Spinal cord (tissue), 10 donors: ENCODE measurements around the gene TNK1. TPM values are rescaled to one million over a fixed set of nuclear protein-coding genes. Genes with fewer than 3 reads are reported as not detected.
"Not testable (repeated sequence)": the region's sequence is repeated elsewhere in the genome, so short reads cannot be mapped to it uniquely, and the experiment has no call there.

Experiments used
- DNase-seq, 6 donors: peaks; one replicate each; pipeline versions ENCODE4 v3.0.0 to v3.0.0-alpha.2; 2013 to 2015; ENCODE audit warnings: low spot score in 6 of 6, low read depth in 4 of 6
- H3K27ac ChIP-seq: one replicate; pipeline ENCODE4 v1.5.1; 2013; ENCODE audit warnings: low read depth, low read length, control low read depth
- H3K27me3 ChIP-seq: one replicate; pipeline ENCODE4 v1.6.1; 2013; ENCODE audit warnings: low read length; ENCODE audit not compliant: control insufficient read depth, insufficient read depth
- H3K36me3 ChIP-seq: one replicate; pipeline ENCODE4 v1.6.1; 2013; ENCODE audit warnings: low read length; ENCODE audit not compliant: control insufficient read depth, insufficient read depth
- H3K4me1 ChIP-seq: one replicate; pipeline ENCODE4 v1.6.1; 2013; ENCODE audit warnings: low read length; ENCODE audit not compliant: control insufficient read depth, insufficient read depth
- H3K4me3 ChIP-seq: one replicate; pipeline ENCODE4 v1.5.1; 2013; ENCODE audit warnings: low read depth, low read length, control low read depth
- H3K9me3 ChIP-seq: one replicate; pipeline ENCODE4 v1.6.1; 2013; ENCODE audit warnings: low read length; ENCODE audit not compliant: control insufficient read depth, insufficient read depth
- WGBS: methylation state at CpG from one replicate; pipeline ENCODE4 v1.1.5; 2013; ENCODE audit warnings: missing lambda C conversion rate; ENCODE audit not compliant: insufficient coverage; 5-methylcytosine and 5-hydroxymethylcytosine counted together
- polyA plus RNA-seq, 2 donors: library from polyadenylated mRNA; unstranded; fragments of 120-200 nt; gene quantifications; one replicate each; pipeline ENCODE4 v1.2.1, GENCODE V29; 2013; ENCODE audit not compliant: insufficient read length in 2 of 2
- total RNA-seq, 2 donors: library from RNA; depleted of rRNA in 1 of 2; stranded (reverse); fragments of 120-200 nt in 1 of 2; fragments of >200 nt in 1 of 2; gene quantifications; one replicate each; pipeline versions ENCODE4 v1.2.3 to v1.2.4, GENCODE V29; 2013 to 2014
- donor health status: healthy.

Gene TNK1
- total and polyA plus RNA-seq, 4 donors = 0.79 to 4.6 (median 2.5) TPM

GRCh38 chr17:7368599-7368994, 12.3 kb upstream of the TNK1 start:
- not testable (repeated sequence) for H3K4me1 ChIP-seq, DNase-seq, H3K36me3 ChIP-seq, H3K4me3 ChIP-seq, H3K9me3 ChIP-seq, H3K27ac ChIP-seq, H3K27me3 ChIP-seq
- WGBS = 77% methylated on average over 5 of the region's 5 CpGs

DNA sequence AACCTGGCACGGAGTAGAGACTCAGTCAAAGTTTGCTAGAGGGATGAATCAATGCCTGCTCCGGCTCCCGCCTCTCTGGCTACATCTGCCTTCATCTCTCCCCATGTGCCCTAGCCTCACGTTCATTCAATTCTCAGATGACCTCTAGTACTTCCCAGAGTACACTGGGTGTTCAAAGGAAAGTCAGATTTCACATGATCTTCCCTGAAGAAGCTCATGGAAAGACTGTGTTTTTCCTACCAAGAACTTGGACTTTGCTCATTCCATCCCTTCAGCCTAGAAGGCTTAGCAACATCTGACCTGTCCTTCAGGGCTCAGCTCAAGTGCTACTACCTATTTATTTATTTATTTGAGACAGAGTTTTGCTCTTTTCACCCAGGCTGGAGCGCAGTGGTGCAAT, 11.1 kb upstream of the TNK1 start:
- Histone ChIP-seq H3K9me3 (no peaks in the 10 kb centered on the region), H3K27me3 (peaks cover 3% of the 10 kb centered on the region), H3K27ac (no peak overlapping the region), H3K4me3 (no peak overlapping the region), H3K36me3 (no peaks in the 10 kb centered on the region), H3K4me1 (no peaks in the 10 kb centered on the region)
- WGBS = 82% methylated on average over 5 of the region's 5 CpGs
- DNase-seq = no peak

DNA sequence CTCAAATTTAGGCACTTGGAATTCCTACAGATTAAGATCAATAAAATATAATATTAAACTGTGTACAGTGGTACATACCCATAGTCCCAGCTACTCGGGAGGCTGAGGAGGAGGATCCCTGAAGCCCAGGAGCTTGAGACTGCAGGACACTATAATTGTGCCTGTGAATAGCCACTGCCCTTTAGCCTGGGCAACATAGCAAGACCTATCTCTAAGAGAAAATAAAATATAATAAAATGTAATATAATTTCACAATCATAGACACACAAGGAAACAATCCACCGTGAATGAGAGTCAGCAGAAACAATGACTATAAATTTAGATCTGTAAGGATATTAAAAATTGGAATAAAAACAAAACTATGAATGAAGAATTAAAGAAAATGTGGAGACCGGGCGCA, 10.0 kb upstream of the TNK1 start:
- H3K36me3 ChIP-seq = no peaks in the 10 kb centered on the region
- no peaks in the 10 kb centered on the region for H3K9me3 ChIP-seq
- peaks cover 3% of the 10 kb centered on the region for H3K27me3 ChIP-seq
- no peaks in the 10 kb centered on the region for H3K4me1 ChIP-seq
- no peak overlapping the region for H3K4me3 ChIP-seq
- WGBS = no CpG with 5 or more reads among the region's 4 CpGs
- H3K27ac ChIP-seq = no peak overlapping the region
- no peak for DNase-seq

- Histone ChIP-seq H3K9me3 (no peaks in the 10 kb centered on the region), H3K27ac (no peak overlapping the region), H3K4me1 (no peaks in the 10 kb centered on the region), H3K27me3 (peaks cover 6% of the 10 kb centered on the region), H3K4me3 (no peak overlapping the region), H3K36me3 (no peaks in the 10 kb centered on the region)
- DNase-seq = no peak
- WGBS = 94% methylated on average over 2 of the region's 2 CpGs
Measured at GRCh38 chr17:7374353-7374752, 6.5 kb upstream of the TNK1 start.

DNA sequence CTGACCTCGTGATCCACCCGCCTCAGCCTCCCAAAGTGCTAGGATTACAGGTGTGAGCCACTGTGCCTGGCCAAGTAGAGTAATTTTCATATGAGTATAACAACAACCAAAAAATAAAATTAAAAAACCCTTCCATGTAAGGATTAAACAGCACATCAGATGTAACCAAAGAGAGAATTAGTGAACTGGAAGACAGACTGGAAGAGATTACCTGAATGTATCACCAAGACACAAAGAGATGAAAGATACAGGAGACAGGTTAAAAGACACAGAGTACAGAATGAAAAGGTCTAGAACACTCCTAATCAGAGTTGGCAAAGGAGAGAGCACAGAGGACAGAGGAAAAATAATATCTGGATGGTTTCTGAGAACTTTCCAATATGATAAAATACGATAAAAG, 1.8 kb upstream of the TNK1 start:
- no CpG with 5 or more reads among the region's 3 CpGs for WGBS
- Histone ChIP-seq H3K27me3 (peaks cover 48% of the 10 kb centered on the region), H3K4me1 (peaks cover 29% of the 10 kb centered on the region), H3K27ac (no peak overlapping the region), H3K4me3 (no peak overlapping the region), H3K36me3 (peaks cover 2% of the 10 kb centered on the region), H3K9me3 (no peaks in the 10 kb centered on the region)
- no peak for DNase-seq

- WGBS = 42% methylated on average over 7 of the region's 7 CpGs
- peaks cover 55% of the 10 kb centered on the region for H3K27me3 ChIP-seq
- H3K4me3 ChIP-seq = no peak overlapping the region
- DNase-seq = peak in 2 of 6 donors; percentile 53 to 80
- H3K36me3 ChIP-seq = peaks cover 2% of the 10 kb centered on the region
- H3K4me1 ChIP-seq = peaks cover 36% of the 10 kb centered on the region
- H3K9me3 ChIP-seq = no peaks in the 10 kb centered on the region
- no peak overlapping the region for H3K27ac ChIP-seq
Measured at GRCh38 chr17:7380321-7380720, 568 bp upstream of the TNK1 start.

DNA sequence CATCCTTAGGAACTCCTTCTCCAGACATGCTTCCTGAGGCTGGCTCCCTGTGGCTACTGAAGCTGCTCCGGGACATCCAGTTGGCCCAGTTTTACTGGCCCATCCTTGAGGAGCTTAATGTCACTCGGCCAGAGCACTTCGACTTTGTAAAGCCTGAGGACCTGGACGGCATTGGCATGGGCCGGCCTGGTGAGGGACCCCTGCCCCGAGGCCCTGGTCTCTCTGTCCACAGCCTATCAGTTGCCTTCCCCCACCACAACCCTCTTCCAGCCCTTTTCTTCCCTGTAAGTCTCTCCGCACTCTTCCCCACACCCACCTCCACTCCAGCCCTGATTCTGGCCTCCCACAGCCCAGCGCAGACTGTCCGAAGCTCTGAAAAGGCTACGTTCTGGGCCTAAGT, 2.0 kb downstream of the TNK1 start:
- peaks cover 55% of the 10 kb centered on the region for H3K27me3 ChIP-seq

GRCh38 chr17:7383371-7383741, 2.5 kb downstream of the TNK1 start:
- peak overlapping the region; percentile 43 for H3K4me3 ChIP-seq
- H3K27ac ChIP-seq = no peak overlapping the region
- H3K36me3 ChIP-seq = peaks cover 21% of the 10 kb centered on the region
- peaks cover 36% of the 10 kb centered on the region for H3K4me1 ChIP-seq
- no peaks in the 10 kb centered on the region for H3K9me3 ChIP-seq
- DNase-seq = no peak
- H3K27me3 ChIP-seq = peaks cover 55% of the 10 kb centered on the region
- 78% methylated on average over 11 of the region's 11 CpGs for WGBS

More for the DNA sequence above, 2.0 kb downstream of the TNK1 start:
- no peaks in the 10 kb centered on the region for H3K9me3 ChIP-seq
- H3K4me1 ChIP-seq = peaks cover 36% of the 10 kb centered on the region
- 79% methylated on average over 7 of the region's 10 CpGs for WGBS
- no peak overlapping the region for H3K4me3 ChIP-seq
- H3K27ac ChIP-seq = no peak overlapping the region
- no peak for DNase-seq
- H3K36me3 ChIP-seq = peaks cover 17% of the 10 kb centered on the region

DNA sequence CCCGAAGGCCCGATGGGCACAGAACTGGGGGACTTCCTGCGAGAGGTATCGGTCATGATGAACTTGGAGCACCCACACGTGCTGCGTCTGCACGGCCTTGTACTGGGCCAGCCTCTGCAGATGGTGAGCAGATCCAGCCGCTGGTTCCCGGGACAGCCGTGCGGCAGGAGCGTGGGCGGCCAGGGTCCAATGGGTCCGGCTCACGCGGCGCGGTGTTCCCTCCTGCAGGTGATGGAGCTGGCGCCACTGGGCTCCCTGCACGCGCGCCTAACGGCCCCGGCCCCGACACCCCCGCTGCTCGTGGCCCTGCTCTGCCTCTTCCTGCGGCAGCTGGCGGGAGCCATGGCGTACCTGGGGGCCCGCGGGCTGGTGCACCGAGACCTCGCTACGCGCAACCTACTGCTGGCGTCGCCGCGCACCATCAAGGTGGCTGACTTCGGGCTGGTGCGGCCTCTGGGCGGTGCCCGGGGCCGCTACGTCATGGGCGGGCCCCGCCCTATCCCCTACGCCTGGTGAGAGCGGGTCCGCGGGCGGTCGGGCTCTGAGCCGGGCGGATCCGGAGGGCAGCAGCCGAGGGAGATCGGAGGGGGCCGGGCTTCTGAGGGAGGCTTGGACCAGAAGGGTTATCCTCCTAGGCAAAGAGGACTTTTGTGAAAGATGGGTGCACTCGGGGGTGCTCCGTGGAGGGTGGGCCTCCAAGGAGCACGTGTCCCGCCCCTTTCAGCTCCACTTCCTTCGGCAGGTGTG, 3.0 kb downstream of the TNK1 start:
- Histone ChIP-seq H3K36me3 (peaks cover 27% of the 10 kb centered on the region), H3K4me1 (peaks cover 36% of the 10 kb centered on the region), H3K9me3 (no peaks in the 10 kb centered on the region), H3K27me3 (peaks cover 55% of the 10 kb centered on the region), H3K4me3 (peak overlapping the region; percentile 43), H3K27ac (no peak overlapping the region)
- 5% methylated on average over 65 of the region's 65 CpGs for WGBS
- DNase-seq = peak in 2 of 6 donors; percentile 82 to 89

DNA sequence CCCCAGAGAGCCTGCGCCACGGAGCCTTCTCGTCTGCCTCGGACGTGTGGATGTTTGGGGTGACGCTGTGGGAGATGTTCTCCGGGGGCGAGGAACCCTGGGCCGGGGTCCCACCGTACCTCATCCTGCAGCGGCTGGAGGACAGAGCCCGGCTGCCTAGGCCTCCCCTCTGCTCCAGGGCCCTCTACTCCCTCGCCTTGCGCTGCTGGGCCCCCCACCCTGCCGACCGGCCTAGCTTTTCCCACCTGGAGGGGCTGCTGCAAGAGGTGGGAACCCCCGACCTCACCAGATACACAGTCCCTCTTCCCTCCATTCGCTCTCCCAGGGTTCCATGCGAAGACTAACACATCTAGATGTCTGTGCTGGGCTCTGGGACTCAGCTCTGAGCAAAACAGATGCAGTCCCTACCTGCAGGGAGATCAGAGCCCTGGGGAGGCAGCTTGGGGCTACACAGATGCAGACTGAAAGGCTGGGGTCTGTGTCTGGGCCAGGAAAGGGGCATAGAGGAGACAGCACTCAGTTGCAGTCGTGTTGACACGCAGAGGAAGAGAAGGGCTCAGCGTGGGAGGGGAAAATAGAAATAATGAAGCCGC, 3.7 kb downstream of the TNK1 start:
- no peak overlapping the region for H3K27ac ChIP-seq
- peak overlapping the region; percentile 43 for H3K4me3 ChIP-seq
- 33% methylated on average over 16 of the region's 23 CpGs for WGBS
- peaks cover 50% of the 10 kb centered on the region for H3K27me3 ChIP-seq
- no peaks in the 10 kb centered on the region for H3K9me3 ChIP-seq
- peak in 2 of 6 donors; percentile 22 to 44 for DNase-seq
- H3K4me1 ChIP-seq = peaks cover 36% of the 10 kb centered on the region
- peaks cover 33% of the 10 kb centered on the region for H3K36me3 ChIP-seq
